Hippocampal formation (tissue), 2 donors: ENCODE data around the gene CNN2.
A peak's percentile ranks its signal among the peaks of the same experiment; 100 is the strongest.

Source experiments
- DNase-seq, 2 donors: peaks; one replicate each; lab custom pipeline; 2025; lab: John Stamatoyannopoulos, UW

Gene CNN2

GRCh38 chr19:1025960-1026782 is at the start of gene CNN2:
Gene CNN2, plus strand, starts transcription at chr19:1026608. Its CDS starts 54 bp downstream, at chr19:1026662.
- DNase-seq, result no peak

GRCh38 chr19:977058-977464 is 49.3 kb upstream of the CNN2 start:
- no peak for DNase-seq

DNA sequence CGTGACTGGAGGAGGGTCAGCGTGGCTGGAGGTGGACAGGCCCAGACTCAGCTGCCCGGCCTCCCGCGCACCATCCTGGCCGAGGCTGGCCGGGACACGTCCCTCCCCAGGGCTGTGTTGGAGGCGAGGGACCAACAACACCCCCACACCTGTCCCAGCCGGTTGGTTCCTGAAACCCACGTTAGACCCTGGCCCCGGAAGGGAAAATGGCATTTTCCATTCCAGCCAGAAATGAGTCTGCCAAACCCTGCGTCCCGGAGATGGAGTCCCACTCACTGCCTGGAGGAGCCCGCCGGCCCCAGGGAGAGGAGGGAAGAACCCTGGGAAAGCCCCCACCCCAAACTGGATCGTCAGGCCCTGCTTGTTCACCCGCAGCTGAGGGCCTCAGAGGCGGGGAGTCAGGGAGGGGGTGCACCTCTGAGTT is 47.1 kb upstream of the CNN2 start:
- DNase-seq, result no peak

DNA sequence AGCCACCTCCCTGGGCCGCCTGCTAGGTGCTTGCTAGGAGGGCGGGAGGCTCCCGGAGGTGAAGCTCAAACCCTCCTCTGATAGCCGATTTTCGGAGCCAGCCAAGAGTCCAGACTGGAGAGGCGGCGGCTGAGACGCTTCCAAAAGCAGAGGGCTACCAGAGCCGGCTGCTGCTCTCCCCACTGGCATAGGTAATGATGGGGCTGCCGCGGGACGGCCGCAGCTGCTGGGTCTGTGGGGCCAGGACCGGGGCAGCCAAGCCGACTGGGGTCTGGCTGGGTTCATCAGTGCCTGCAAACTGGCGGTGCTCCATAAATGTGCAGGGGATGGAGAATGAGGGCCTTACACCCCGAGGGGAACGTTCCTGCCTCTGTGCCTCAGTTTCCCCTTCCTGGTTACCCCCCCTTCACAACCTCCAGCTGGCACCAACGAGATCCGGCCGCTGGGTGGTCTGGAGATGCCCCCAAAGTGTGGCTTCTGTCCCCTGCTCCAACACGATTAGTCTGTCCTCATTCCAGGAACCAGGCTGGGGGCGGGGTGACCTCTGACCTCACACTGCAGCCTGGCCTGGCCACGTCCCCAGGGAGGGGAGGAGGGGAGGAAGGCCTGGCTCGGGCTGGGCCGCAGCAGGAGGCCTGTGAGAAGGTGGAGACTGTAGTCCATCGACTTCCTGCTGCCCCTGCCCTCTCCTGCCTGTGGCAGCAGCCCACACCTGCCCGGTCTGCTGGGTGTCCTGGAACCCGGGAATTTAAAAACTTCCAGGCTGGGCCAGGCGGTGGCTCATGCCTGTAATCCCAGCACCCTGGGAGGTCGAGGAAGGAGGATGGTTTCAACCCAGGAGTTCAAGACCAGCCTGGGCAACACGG is 46.0 kb upstream of the CNN2 start:
- DNase-seq, result no peak

DNA sequence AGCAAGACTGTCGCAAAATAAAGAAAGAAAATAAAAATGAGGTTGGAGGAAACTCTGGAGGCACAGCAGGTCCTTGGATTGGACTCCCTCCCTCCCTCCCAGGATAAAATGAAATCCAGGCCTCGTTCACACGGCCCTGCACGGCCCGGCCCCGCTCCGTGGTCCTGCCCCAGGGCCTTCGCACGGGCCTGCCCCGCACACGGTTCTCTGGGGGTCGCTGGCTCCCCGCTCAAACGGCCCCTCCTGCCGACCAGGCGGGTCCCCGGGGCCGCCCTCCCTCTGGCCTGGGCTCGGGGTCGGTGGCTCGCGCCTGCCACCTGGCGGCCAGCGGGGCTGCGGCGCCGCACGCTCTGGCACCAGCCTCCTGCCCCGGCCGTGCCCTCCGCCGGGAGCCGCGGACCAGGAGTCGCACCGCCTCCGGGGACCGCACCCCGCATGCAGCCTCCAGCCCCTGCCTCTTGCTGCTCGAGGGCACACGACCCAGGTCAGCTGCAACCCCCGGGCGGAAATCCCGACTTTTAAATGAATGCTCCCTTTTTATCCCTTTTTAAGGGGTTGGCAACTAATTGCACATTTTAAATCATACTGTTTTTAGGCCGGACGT is 43.7 kb upstream of the CNN2 start:
- peak; percentile 22 to 50 for DNase-seq

DNA sequence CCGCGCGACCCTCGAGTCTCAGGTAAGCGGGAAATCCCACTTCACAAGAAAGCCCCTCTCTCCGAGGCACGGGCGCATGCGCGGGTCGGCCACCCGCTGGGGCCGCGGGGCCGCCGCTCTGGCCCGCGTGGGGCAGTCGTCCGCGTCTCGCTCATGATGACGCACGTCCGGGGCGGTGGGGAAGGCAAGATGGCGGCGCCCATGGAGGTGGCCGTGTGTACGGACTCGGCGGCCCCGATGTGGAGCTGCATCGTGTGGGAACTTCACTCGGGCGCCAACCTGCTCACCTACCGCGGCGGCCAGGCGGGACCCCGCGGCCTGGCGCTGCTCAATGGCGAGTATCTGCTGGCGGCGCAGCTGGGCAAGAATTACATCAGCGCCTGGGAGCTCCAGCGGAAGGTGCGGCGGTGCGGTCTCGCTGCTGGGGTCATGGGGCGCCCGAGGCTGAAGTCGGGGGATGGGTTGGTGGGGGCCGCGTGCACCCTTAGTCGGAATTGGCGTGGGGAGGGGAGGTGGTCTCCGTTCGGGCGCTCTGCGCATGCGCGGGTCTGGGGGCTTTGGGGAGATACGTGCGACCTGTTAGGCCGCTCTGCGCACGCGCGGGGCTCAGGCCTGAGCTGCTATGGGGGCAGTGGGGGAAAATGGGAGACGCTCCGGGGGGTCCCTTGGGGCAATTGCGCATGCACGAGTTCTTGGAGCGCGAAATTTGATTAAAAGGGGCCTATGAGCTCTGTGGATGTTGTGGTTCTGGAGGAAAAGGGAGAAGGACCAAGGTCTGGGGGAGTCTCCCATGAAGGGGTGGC is 42.0 kb upstream of the CNN2 start, which contains the start of gene WDR18:
Gene WDR18, plus strand, starts transcription at position 181 of the 803 bp plus-strand sequence. Its CDS starts 9 bp downstream, at position 190.
- peak; percentile 87 to 93 for DNase-seq

GRCh38 chr19:986083-986482 is 40.3 kb upstream of the CNN2 start:
- DNase-seq, result no peak

- no peak for DNase-seq
These were observed 38.3 kb upstream of the CNN2 start for GRCh38 chr19:988081-988480.

- DNase-seq, result no peak
These were observed 37.9 kb upstream of the CNN2 start for GRCh38 chr19:988510-988909.

GRCh38 chr19:989381-990081 is 36.9 kb upstream of the CNN2 start:
- DNase-seq, result no peak

GRCh38 chr19:990119-990571 is 36.3 kb upstream of the CNN2 start:
- DNase-seq, result no peak

DNA sequence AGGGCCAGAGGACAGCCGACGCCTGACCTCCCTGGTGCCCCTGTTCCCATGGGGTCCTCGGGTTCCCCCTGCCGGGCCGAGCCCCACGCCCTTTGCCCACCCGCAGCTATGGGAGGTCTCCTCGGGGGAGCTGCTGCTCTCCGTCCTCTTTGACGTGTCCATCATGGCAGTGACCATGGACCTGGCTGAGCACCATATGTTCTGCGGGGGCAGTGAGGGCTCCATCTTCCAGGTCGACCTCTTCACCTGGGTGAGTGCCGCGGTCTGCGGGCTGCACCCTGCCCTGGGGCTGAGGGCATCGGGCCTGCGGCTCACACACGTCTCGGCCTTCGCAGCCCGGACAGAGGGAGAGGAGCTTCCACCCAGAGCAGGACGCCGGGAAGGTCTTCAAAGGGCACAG is 35.7 kb upstream of the CNN2 start:
- DNase-seq, result no peak

DNA sequence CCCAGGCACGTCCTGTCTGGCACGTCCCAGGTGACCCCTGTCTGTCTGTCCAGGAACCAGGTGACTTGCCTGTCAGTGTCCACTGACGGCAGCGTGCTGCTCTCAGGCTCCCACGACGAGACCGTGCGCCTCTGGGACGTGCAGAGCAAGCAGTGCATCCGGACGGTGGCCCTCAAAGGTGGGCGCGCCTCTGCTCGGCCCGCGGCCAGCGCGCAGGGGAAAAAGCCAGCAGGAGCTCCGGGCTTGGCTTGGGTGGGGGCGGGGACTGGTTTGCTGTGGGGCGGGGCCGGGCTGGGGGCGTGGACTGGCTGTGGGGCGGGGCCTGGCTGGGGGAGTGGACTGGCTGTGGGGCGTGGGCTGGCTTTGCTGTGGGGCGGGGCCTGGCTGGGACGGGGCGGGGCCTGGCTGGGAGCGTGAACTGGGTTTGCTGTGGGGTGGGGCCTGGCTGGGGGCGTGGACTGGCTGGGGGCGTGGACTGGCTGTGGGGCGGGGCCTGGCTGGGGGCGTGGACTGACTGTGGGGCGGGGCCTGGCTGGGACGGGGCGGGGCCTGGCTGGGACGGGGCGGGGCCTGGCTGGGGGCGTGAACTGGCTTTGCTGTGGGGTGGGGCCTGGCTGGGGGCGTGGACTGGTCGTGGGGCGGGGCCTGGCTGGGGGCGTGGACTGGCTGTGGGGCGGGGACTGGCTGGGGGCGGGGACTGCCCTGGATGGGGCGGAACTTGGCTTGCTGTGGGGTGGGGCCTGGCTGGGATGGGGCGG is 35.1 kb upstream of the CNN2 start:
- no peak for DNase-seq

DNA sequence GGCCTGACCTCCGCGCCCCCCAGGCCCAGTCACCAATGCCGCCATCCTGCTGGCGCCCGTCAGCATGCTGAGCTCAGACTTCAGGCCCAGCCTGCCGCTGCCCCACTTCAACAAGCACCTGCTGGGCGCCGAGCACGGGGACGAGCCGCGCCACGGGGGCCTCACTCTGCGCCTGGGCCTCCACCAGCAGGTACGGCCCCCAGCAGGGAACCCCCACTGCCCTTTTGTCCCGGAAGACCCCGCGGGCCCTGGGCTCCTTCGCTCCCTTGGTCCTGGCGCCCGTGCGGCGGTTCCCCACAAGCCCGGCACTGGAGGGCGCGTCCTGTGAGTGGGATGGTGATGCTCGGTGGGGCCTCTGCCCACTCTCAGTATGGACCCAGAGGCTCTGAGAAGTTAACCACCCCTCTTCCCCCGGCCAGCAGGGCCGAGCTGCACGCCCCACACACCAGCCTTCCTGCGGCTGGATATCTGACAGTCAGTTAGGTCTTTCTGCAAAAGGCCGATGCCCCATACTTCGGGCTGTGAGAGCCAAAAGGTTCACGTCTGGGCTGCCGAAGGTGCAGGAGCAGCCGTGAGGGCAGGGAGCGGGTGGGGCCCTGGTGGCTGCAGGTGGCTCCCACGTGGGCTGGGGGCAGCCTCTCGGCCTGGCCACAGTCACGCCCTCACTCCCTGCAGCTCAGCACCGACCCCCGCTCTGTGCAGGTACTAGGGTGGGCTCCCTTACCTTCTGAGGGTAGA is 34.3 kb upstream of the CNN2 start:
- no peak for DNase-seq

GRCh38 chr19:992670-993055 is 33.7 kb upstream of the CNN2 start:
- no peak for DNase-seq

DNA sequence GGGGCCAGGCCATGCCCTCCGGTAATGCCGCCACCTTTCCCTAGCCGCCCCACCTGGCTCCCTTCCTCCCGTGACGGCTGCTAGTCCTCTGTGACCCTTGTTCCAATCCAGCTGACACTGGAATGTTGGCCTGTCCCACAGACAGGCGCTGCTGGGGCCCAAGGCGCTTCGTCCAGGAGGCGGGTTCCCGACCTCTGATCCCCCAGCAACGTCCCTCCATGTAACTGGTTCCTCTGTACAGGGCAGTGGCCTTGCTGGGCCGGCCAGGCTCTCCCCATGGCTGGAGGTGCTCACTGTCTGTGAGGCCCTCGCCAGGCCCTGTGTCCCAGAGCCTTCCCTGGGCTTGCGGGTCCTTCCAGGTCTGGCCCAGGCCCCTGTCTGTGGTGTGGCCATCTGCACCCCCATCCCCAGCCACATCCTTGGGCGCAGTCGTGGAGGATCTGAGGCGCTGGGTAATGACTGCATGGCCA is 33.0 kb upstream of the CNN2 start:
- no peak for DNase-seq

DNA sequence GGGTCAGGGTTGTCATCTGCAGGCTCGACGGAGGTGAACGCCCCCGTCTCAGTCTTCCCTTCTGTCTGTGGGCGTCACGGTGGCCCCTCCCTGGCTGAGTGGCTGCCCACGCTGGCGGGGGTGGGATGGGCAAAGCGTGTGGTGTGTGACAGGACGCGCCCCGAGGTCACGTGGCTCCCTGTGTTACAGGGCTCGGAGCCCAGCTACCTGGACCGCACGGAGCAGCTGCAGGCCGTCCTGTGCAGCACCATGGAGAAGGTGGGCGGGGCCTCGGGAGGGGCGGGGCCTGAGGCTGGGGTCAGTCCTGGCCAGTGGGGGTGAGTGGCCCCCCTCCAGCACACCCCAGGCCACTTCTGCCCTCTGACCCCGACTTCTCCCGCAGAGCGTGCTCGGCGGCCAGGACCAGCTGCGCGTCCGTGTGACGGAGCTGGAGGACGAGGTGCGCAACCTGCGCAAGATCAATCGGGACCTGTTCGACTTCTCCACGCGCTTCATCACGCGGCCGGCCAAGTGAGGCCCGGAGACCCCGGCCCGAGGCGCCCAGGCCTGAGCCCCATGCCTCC is 32.5 kb upstream of the CNN2 start:
- DNase-seq, result no peak

- DNase-seq, result no peak
These were observed 31.9 kb upstream of the CNN2 start for GRCh38 chr19:994516-994915.
